ENCODE results near the gene KCND1. TPM values are rescaled to one million over a fixed set of nuclear protein-coding genes. Genes with fewer than 3 reads are reported as not detected.

Gene KCND1
- total RNA-seq, 1 donor from 2014 or later, result 2.1 TPM

DNA sequence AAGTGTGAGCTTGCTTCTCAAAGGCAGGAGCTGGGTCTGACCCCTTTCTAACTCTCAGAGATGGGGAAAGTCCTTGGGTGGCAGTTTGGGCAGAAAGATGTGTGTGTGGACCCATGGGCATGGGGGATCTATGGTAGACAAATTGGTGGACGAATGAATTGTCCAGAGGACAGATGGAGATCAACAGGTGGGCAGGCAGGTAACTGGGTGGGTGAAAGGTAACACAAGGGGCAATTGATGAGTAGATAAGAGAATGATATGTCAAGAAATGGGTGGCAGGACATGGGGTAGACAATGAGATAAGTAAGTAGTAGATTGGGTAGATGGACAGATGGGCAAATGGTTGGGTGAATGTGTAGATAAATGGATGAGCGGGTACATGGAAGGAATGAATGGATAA, 2.9 kb upstream of the KCND1 start:
- DNase-seq, result no peak

DNA sequence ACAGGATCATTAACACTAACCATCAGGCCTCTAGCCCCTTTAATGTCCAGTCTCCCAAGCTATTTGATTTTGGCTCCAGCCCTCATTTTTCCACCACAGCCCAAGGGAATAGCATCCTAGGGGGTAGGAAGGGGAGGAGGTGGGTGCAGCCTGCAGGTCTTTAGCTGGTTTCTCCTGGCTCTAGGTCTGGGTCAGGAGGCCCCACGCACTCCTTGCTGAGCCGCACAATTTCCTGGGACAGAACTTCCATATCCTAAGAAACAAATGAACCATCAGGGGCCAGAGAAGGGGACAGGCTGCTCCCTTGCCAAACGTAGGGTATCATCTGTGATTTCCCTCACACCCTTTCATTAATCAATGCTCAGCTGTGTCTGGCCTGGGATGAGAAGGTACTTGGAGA, 2.4 kb upstream of the KCND1 start:
- no peak for DNase-seq

DNA sequence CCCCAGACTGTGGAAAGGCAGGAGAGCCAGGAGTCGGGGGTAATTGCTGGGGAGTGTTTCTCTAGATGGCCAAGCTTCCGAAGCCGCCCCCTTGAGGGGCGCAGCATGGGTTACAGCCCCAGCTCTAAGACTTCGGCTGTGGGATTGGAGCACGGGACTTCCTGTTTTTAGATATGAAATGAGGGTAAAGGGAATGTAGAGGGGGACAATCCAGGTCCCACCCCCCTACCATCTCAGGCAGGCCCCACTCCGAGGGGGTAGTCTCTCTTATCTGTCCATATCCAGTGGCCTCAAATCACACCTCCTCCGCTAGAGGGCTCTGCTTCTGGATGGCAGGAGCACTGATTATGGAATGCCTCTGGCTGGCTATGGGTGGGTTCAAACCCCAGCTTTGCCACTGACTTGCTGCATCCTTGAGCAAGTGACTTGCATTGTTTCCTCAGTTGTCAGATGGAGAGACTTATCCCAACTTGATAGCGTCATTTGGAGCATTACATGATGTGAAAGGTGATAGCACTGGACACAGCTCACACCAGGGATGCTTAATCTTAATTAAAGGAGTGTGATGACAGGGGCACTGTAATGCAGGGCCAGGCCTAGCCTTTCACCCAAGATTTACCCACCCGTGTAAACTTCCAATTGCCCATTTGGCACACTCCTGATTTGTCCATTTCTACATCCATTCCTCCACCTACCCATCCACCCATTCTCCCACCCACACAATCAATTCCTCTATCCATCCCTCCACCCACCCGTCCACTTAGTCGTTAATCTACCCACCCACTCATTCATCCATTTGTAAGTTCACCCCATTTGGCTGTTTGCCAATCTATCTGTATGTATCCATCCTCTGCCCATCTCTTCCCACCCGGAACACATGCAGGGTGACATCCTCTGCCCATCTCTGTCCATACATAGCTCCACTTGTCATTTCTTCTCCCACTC, 848 bp upstream of the KCND1 start:
- DNase-seq, result no peak

DNA sequence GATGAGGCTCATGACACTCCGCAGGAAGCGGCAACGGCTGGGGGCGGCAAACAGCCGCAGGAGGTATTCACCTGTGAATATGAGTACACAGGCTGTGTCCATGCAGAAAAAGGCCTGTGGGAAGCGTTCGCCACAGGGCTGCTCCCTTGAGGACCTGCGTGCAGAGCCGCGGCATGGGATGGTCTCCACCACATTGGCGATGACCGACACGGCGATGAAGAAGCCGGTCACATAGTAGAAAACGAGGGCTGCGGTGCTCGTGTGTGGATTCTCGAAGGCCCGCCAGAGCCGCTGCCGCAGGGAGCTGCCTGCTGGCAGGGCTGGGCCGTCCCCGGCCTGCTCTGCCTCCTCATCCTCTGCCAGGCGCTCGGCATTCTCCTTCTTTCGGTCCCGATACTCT, 2.2 kb downstream of the KCND1 start:
- DNase-seq, result no peak

DNA sequence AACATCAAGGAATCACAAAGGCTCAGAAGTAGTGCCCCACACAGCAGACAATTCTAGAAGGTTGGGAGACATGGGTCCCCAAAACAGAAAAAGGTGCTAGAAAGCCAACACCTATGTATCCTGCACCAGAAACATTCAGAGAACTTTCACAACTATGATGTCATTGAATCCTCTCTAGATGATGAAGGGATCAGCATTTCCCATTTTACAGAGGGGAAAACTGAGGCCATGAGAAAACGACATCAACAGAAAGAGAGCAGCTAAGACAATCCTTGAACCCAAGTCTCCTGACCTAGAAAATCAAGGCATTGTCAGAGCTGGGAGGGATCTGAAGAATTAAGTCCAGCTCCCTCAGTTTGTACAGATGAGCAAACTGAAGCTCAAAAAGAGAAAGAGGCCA, 3.3 kb downstream of the KCND1 start:
- no peak for DNase-seq

DNA sequence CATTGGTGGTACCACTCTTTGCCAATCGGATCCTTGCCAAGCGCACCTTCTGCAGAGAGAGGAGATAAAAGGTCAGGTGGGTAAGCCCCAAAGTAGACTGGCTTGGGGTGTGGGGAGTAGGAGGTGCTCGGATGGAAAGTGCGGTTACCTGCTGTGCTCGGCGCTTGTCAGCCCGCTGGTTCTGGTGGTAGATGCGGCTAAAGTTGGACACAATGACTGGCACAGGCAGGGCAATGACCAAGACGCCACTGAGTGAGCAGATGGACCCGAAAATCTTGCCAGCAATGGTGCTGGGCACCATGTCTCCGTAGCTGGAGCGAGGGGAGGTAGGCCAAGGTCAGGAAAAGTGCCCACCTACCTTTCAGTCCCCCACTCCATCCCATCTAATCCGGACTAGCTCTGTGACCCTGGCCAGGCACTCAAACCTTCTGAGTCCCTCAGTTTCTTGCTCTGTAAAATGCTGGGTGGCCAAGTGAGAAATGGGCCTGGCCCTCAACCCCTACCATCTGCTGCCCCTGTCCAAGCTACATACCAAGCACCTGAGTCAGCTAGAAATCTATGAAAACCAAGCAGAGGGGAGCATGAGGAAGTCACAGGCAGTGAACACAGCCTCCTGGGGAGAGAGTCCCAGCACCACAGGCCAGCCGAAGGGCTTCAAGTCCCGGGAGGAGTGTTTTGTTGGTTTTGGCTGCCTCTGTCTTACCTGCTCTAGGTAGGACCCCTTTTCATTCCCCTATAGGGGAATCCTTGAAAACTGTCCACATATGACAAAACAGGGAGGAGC, 4.7 kb downstream of the KCND1 start:
- DNase-seq, result no peak

DNA sequence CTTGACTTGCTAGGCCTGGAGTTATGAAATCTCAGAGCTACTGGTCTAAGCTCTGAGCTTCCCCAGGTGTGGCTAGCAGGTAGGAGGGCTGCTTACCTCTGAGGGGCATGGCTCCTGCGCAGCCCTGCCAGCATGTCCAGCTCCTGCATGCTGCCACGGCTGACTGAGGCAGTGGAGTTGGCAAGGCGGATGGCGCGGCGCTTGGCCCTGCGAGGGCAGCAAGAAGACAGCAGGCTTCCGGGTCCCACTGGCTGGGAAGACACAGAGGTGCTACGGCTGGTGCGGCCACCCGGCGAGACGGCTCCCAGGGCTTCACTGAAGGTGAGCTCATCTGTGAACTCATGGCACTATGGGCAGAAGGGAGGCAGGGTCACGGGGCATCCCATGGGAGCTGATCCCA, 5.7 kb downstream of the KCND1 start:
- no peak for DNase-seq

DNA sequence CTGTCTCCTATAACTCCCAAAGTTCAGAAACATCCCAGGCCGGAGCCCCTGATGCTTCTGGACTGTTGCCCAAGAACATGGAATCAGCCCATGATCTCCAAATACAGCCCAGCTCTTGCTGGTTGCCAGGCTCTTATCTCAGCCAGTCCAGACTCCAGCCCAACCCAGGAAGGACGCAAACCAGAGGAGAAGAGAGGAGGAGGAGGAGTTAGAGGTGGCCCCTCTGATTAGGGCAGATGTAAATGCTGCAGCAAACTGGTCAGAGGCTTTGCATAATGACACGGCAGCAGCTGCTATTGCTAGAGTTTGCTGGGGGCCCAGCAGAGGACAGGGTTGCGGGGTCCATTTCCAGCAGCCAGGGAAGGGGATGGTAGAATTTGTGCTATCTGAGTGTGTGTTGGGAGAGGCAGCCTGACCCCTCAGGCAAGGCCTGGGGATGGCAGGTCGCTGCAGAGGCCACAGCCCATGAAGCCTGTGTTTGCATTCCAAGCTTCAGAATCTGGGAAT, 10.0 kb downstream of the KCND1 start:
- DNase-seq, result peak; percentile 25

DNA sequence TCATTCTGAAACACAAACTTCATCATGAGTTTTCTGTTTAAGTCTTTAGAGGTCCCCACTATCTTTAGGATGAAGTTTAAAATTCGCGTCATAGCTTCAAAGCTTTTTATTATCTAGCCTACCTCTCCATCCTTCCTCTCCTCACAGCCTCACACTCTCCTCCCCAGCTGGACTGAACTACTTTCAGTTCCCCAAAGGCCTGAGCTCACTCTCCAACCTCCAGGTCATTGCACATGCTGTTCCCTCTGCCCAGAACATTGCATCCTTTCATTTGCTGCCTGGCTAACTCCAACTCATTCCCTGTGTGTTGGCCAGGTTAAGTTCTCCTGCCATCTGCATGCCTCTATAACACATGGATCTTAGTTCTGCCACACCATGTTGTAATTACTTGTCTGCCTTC, 11.4 kb downstream of the KCND1 start:
- no peak for DNase-seq

DNA sequence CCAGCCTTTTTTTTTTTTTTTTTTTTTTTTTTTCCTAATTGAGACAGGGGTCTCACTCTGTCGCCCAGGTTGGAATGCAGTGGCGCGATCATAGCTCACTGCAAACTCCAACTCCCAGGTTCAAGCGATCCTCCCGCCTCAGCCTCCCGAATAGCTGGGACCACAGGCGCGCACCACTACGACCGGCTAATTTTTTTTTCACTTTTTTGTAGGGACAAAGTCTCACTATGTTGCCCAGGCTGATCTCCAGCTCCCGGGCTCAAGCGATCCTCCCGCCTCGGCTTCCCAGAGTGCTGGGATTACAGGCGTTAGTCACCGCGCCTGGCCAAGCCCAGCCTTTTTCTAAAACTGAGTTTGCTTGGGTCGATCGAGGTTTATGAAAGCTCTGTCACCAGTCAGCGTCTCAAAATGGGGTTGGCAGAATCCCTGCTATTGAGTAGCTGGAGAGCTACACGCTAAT, 13.0 kb downstream of the KCND1 start:
- DNase-seq, result peak; percentile 59

DNA sequence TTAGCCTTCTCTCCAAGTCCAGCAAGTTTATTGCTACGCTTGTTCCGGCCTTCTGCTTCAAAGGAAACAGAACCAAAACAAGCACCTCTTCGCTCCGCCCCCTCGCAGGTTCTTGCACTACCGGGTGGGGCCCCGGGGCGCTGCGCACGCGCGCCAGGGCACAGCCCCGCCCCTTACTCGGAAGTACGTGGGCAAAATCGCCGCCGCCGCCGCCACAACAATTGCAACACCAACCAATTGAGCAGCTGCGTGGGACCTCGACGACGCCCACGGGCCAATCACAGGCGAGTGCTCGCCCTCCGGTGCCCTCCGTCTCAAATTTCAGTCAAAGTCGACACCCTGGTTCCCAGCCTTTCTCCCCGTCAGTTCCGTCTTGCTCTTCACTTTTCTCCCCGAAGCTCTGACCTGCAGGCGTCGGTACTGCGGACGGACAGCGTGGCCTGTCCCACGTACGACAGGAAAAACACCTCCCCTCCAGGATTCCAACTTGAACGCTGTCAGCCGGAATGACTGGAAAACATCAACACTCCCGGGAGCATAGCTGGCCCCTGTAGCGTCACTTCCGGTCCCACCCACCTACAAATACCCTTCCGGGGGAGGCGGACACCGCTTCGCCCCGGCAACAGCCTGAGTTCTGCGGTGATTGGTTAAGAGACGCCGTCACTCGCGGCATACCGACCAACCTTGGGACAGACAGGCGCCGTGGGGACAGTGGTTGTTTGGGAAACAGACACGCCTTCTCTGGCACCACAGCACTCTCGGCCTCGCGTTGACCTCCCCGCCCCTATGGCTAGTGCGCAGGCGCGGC, 13.6 kb downstream of the KCND1 start:
- peak; percentile 98 for DNase-seq

DNA sequence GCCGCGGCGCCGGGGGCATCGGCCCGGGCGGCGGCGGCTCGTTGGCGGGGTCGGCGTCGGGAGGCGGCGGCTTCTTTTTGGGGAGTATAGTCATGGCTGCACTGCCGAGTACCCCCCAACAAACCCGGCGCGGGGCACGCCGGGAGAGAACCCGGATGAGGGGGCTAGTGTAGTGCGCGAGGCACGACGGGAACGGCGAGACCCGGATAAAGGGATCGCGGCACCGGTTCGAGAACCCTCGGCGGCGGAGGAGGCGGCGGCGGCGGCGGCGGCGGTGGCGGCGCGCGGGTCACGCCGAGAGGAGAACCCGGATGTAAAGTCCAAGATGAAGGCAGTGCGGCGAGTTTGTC, 14.2 kb downstream of the KCND1 start, which contains the start of gene OTUD5:
Gene OTUD5, minus strand, starts transcription at position 131 of the 350 bp plus-strand sequence. Its CDS starts 37 bp downstream, at position 94.
- peak; percentile 71 for DNase-seq

DNA sequence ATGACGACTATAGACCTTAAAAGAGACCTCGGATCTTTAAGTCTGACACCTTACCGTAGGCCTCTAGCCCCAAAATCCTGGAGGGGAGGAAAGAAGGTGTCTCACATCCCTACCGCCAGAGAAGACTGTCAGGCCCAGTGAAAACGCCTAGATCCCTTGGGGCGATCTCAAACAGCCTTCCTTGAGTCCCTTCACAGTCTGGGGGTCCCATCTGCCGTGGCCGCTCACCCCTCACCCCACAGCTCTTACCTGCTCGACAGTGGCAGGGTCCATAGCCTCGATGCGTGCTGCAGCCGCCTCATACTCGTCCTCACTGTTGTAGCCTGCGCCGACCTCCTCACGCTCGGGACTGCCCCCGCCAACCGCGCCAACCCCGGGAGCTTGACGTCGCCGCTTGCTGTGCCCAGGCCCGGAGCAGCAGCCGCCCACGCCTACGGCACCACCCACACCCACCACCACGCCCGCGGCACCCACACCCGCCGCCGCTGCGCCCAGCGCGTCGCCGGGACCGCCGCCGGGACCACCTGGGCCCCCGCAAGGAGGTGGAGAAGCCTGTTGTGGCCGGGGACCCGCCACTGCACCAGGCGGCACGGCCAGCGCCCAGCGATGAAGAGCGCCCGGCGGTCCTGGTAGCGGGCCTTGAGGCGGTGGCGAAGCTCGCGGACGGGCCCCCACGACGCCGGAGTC, 14.8 kb downstream of the KCND1 start:
- DNase-seq, result no peak

DNA sequence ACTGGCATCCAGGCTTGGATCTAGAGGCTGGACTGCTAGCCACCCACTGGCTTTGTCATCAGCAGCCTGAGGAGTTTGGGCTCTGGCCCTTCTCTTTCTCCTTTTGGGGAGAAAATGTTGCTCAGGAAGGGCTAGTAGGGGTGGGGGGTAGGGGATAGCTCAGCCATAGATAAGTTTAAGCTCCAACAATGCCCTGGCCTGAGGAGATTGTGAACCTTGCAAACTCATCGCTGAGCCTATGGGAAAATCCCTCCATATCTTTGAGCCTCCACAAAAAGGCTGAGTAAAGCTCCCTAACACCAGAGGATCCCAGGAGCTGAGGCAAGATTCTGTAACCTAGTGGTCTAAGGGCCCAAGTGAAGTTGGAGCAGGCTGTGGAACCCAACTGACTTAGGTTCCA, 23.1 kb downstream of the KCND1 start:
- DNase-seq, result no peak

DNA sequence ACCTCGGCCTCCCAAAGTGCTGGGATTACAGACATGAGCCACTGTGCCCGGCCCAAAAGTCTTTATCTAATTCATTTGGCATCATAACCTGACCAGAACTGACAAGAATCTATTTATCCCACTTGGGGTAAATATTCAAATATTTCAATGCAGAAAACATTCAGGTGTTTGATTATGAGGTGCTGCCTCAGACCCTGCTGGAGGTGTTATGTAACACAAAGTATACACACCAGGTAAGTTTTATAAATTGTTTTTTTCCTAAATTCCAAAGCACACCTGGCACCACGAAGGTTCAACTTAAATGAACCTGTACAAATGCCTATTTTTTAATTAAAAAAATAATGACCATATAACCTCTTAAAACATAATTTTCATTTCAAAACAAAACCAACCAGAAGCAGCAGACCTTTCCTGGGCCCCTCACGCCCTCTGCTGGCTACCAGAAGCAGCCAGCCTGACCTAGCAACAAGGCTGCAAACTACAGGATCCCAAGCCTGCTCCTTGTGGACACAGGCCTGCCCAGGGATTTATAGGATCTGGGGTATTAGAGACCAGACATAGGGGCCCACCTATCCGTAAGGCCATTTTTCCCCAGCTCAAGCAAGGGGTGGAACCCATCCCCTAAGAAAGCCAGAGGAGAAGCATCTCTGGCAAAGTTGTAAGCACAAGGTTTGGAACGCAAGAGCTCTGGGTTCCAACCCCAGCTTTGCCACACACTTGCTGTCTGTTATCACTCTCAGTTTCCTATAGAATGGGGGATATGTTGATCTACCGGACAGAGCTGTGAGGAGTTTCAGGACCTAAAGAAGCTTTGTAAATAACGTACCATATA, 25.9 kb downstream of the KCND1 start:
- DNase-seq, result peak; percentile 48

DNA sequence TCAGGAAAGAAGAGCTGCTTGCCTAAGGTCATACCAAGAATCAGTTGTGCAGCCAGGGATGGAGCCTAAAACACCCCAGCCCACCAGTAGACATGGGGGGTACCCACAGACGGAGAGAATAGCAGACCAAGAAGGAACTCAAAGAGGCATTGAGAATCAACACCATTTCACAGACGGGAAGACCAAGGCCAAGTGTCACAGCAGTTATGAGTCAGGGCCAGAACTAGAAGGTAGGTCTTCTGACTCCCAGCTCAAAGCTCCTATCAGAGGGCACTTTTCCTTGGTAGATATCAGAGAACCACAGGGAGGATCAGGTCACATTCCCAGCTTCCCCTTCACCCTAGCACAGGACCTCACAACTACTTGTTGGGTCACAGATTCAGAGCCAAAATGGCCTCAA, 28.7 kb downstream of the KCND1 start:
- no peak for DNase-seq

DNA sequence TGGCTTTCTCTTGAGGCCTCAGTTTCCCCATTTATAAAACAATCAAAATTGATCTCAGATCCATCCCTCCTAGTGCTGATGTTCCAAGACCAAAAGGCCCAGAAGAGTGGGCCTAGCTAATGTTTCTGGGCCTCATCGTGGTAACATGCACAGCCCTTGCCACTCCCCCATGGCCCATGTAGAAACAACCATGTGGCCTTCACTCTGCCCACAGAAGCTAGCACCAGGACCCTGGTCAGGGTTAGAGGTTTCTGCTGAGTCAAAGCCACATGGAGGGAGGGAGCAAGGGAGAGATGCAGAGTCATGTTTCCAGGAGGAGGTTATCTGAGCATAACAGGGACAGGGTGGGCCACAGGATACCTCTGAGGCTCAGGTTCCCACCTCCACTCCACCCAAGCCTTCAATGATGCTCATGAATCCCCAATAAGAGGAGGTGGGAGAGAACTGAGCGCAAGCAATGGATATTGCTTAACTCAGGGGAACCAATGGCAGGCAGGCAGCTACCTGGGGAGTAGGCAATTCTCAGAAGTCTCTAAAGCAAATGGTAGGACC, 31.2 kb downstream of the KCND1 start:
- DNase-seq, result no peak

DNA sequence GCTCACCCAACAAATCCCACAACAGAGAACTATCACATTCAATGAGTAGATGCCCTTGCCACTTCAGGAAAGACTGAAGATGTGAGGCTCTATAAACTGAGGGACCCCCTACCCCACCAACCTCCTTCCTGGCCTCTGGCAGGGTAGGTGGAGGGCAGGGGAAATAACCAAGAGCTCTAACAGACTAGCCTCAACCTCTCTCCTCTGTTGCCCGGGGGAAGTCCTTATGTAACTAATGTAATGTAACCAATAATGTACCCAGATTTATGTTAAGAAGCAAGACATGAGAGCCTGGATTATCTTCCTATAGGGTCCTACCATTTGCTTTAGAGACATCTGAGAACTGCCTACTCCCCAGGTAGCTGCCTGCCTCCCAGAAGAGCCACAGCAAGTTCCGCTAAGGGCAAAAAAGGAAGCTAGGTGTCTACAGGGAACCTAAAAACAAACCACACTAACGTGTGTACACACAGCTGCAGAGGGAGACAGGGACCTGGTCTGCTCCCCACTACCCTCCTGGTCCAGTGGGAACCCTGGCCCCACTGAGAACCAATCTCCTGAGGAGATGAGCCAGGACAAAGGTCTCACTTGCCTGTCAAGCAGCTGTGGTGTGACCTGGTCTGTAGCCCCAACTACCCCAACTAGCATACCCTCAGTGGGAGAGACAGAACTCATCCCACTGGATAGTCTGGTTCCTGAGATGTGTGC, 32.0 kb downstream of the KCND1 start:
- no peak for DNase-seq

DNA sequence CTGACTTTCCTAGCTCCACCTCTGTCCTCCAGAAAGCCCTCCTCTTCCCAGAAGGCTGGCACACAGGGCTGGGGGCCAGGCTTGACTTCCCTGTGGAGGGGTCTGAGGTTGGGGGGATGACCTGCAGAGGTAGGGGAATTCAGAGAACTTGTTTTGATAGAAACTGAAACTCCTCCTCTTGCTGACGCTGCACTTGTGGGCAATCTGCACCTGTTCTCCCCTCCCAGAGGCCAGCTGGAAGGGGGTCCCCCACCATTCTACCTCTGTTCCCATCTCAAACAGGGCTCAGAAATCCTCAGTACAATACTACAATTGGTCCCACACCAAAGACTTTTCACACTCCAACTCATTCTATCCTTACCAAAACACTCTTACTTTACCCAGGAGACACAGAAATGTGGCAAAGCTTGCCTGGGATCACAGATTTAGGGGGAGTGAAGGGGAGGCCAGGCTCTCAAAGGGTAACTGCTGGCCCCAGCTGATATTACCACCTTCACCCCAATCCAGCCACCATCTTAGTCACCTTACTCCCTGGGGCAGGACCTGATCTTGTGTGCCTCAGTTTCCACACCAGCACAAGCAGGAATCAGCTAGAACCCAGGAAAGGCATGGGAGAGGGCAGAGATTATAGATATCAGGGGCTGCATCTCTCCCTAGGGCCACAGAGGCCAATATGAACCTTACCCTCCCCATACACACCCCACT, 32.8 kb downstream of the KCND1 start:
- no peak for DNase-seq

Measured in tongue (tissue), 2 donors.